Hepatic stellate cell (primary cell): ENCODE data around the gene DAPK2.

Experiments used
- DNase-seq: peaks from one replicate; pipeline ENCODE4 v3.0.0; 2011; ENCODE audit warnings: low spot score

The DAPK2 gene

GRCh38 chr15:64023220-64023619 is 23.1 kb downstream of the DAPK2 start:
- DNase-seq: no peak

GRCh38 chr15:64022571-64022970 is 23.7 kb downstream of the DAPK2 start:
- DNase-seq: no peak

GRCh38 chr15:64019764-64020163 is 26.5 kb downstream of the DAPK2 start:
- DNase-seq: no peak

GRCh38 chr15:64017591-64018163 is 28.6 kb downstream of the DAPK2 start:
- no peak for DNase-seq

- peak; percentile 11 for DNase-seq
Measured at GRCh38 chr15:64017082-64017588, 29.1 kb downstream of the DAPK2 start.

GRCh38 chr15:64016257-64016656 is 30.0 kb downstream of the DAPK2 start:
- DNase-seq: no peak

- DNase-seq: no peak
Measured at GRCh38 chr15:64014995-64015394, 31.3 kb downstream of the DAPK2 start.

GRCh38 chr15:64013179-64014062 is 32.9 kb downstream of the DAPK2 start:
- no peak for DNase-seq

GRCh38 chr15:64011736-64012135 is 34.5 kb downstream of the DAPK2 start:
- DNase-seq: no peak

- DNase-seq: peak; percentile 25
Measured at GRCh38 chr15:64010719-64011118, 35.6 kb downstream of the DAPK2 start.

GRCh38 chr15:64009798-64010261 is 36.5 kb downstream of the DAPK2 start:
- no peak for DNase-seq

GRCh38 chr15:64009241-64009640 is 37.0 kb downstream of the DAPK2 start:
- DNase-seq: no peak

- DNase-seq: no peak
Measured at GRCh38 chr15:64008177-64008576, 38.1 kb downstream of the DAPK2 start.

GRCh38 chr15:64006642-64007041 is 39.6 kb downstream of the DAPK2 start:
- DNase-seq: no peak

- DNase-seq: no peak
Measured at GRCh38 chr15:64004587-64004986, 41.7 kb downstream of the DAPK2 start.

- DNase-seq: no peak
Measured at GRCh38 chr15:64004056-64004455, 42.2 kb downstream of the DAPK2 start.

GRCh38 chr15:64003182-64003581 is 43.1 kb downstream of the DAPK2 start:
- no peak for DNase-seq

- no peak for DNase-seq
Measured at GRCh38 chr15:64001148-64001547, 45.1 kb downstream of the DAPK2 start.

GRCh38 chr15:64000183-64000951 is 45.9 kb downstream of the DAPK2 start:
- DNase-seq: no peak

GRCh38 chr15:63999177-63999576 is 47.1 kb downstream of the DAPK2 start:
- no peak for DNase-seq

- no peak for DNase-seq
Measured at GRCh38 chr15:63998489-63998888, 47.8 kb downstream of the DAPK2 start.

- DNase-seq: no peak
Measured at GRCh38 chr15:63997715-63998442, 48.4 kb downstream of the DAPK2 start.
